Activated CD8-positive, alpha-beta memory T cell treated with anti-CD3 and anti-CD28 coated beads, Interleukin-2, amount 50 U/mL, for 48 hours (primary cell): ENCODE results near the gene FANCG.

Experiments
- DNase-seq: peaks from one replicate; pipeline ENCODE4 v3.0.0-alpha.2; 2020

The FANCG gene

GRCh38 chr9:35079426-35080341 lies at the start of gene FANCG:
Gene FANCG (minus strand): TSS chr9:35079942. CDS start chr9:35079524, 418 bp downstream.
- DNase-seq, result peak; percentile 89

GRCh38 chr9:35116898-35117551 lies 37.3 kb upstream of the FANCG start:
- peak; percentile 87 for DNase-seq

GRCh38 chr9:35116539-35116897 lies 36.8 kb upstream of the FANCG start:
- no peak for DNase-seq

- peak; percentile 94 for DNase-seq
Measured at GRCh38 chr9:35115680-35116538, 36.2 kb upstream of the FANCG start, which contains the start of gene ATOSB. Gene ATOSB (minus strand): TSS chr9:35115862. CDS start chr9:35108274, 7,588 bp downstream.

- no peak for DNase-seq
Measured at GRCh38 chr9:35114840-35115628, 35.3 kb upstream of the FANCG start.

- DNase-seq, result peak; percentile 77
Measured at GRCh38 chr9:35114113-35114839, 34.5 kb upstream of the FANCG start.

GRCh38 chr9:35112257-35113020 lies 32.7 kb upstream of the FANCG start:
- no peak for DNase-seq

GRCh38 chr9:35111001-35111933 lies 31.5 kb upstream of the FANCG start:
- DNase-seq, result peak; percentile 96

GRCh38 chr9:35110327-35110761 lies 30.6 kb upstream of the FANCG start:
- no peak for DNase-seq

- no peak for DNase-seq
Measured at GRCh38 chr9:35108946-35109575, 29.3 kb upstream of the FANCG start.

- no peak for DNase-seq
Measured at GRCh38 chr9:35108461-35108860, 28.7 kb upstream of the FANCG start.

GRCh38 chr9:35107297-35108290 lies 27.9 kb upstream of the FANCG start:
- DNase-seq, result no peak

- no peak for DNase-seq
Measured at GRCh38 chr9:35106343-35106730, 26.6 kb upstream of the FANCG start.

- DNase-seq, result no peak
Measured at GRCh38 chr9:35105571-35106342, 26.0 kb upstream of the FANCG start.

- DNase-seq, result no peak
Measured at GRCh38 chr9:35105126-35105525, 25.4 kb upstream of the FANCG start.

GRCh38 chr9:35104586-35104985 lies 24.8 kb upstream of the FANCG start:
- no peak for DNase-seq

- DNase-seq, result no peak
Measured at GRCh38 chr9:35103660-35104191, 24.0 kb upstream of the FANCG start.
